ENCODE measurements around the gene MOV10L1.

GRCh38 chr22:50190941-50191741 is 101.3 kb downstream of the MOV10L1 start:
- no peak for TF ChIP-seq CTCF (IDR thresholded peaks at IDR 0.05)
- TF ChIP-seq POLR2A (IDR thresholded peaks at IDR 0.05): no peak
